NOMO-1 (cell line): ENCODE measurements around the gene SFMBT2.
A peak's percentile ranks its signal among the peaks of the same experiment; 100 is the strongest.

Source experiments
- DNase-seq, 2 experiments: peaks; one replicate each; lab custom pipeline; 2025; ENCODE audit not compliant: unreplicated experiment in 2 of 2; lab: John Stamatoyannopoulos, UW

Gene SFMBT2

DNA sequence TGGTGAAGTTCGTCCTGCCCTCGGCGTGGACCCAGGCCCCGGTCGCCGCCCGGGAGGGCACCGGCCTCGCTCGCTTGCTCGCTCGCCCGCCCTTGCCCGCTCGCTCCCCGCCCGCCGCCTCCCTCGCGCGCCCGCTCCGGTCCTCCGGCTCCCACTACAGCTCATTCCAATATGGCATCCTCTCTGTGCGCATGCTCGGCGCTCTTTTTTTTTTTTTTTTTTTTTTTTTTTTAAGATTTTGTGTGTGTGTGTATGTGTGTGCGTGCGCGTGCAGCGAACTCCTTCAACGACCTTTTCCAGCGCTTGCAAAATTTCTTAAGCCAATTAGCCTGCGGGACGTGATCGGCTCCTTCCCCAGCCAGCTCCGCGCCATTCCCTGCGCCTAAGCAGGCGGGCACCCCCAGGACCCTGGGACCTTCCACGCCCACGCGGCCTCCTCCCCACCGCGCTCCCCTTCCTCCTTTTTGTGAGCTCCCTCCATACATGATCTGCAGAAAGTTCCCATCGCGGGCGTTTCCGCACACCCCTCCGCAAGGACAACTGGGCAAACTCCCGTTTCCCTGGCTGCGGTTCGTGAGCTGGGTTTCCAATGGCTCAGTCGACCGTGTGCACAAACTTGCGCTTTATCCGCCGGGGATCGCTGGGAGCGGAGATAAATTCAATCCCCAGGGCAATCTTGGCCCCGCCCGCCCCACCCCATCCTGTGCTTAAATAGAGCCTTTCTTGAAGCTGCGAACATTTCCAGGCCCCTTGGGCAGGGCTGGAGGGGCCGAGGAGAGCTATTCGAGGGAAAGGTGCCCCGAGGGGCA, at the start of gene SFMBT2:
Gene SFMBT2 (minus strand): TSS at position 173 of the 809 bp plus-strand sequence. CDS start 29,136 bp downstream, outside the sequence.
- DNase-seq = peak; percentile 58 to 83

- no peak for DNase-seq
Measured at GRCh38 chr10:7460006-7460405, 49.2 kb upstream of the SFMBT2 start.

DNA sequence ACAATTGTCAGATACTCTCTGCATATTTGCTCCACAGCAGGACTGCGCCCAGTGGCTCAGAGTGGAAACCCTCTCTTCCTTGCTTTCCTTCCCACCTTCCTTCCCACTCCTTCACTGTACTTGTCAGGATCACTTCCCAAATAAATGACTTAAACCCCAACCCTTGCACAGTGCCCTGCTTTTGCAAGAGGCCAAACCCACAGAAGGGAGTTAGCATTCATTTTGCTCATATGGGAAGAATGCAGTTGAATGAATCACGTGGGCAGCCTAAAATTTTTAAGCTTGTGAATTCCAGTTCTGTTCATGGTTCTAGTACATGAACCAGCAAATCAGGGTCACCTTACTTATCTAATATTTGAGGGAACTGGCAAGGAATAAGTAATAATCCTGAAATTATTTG, 47.7 kb upstream of the SFMBT2 start:
- DNase-seq = no peak

DNA sequence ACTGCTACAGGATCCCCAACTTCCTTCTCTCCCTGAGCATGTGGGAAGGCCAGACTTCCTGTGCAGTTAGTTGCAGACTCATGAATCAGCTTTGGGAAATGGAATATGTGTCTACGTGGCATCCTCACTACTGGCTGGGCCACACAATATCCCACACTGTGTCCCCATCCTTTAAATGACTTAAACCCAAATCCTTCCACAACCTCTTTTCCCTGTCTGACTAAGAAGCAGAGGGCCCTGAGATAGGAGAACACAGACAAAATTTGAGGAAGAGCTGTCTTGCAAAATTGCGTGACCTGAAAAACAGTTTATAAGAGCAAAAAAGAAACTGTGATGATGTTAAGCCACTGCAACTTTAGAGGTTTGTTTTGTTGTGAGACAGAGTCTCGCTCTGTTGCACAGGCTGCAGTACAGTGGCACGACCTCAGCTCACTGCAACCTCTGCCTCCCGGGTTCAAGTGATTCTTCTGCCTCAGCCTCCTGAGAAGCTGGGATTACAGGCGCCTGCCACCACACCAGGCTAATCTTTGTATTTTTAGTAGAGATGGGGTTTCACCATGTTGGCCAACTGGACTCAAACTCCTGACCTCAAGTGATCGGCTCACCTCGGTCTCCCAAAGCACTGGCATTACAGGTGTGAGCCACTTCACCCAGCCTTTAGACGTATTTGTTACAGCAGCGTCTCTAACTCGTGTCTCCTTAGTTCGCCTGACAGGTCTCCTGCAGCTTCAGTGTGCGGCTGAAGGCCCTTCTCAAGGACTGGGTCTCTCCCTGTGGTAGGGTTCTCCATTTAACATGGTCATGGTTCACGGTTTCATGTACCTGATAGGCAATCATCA, 46.9 kb upstream of the SFMBT2 start:
- peak; percentile 68 to 77 for DNase-seq

DNA sequence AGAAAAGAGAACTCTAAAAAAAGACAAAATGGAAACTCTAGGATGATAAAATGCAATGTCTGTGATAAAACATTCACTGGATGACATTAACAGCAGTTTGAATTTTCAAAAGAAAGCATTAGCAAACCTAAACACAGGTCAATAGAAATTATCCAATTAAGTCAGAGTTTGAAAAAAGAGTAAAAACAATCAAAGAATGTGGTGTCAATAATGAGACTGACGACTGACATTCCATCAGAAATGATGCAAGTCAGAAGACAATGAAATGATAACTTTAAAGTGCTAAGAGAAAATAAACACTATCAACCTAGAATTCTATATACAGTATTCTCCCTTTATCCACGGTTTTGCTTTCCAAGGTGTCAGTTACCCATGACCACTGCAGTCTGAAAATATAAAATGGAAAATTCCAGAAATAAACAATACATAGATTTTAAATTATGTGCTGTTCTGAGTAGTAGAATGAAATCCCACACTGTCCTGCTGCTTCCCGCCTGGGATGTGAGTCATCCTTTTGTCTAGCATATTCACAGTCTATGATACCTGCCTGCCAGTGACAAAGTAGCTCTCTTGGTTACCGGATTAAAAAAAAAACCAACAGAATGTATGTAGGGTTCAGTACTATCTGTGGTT, 38.3 kb upstream of the SFMBT2 start:
- DNase-seq = no peak

- peak; percentile 48 to 85 for DNase-seq
Measured at GRCh38 chr10:7445474-7446185, 34.8 kb upstream of the SFMBT2 start.

DNA sequence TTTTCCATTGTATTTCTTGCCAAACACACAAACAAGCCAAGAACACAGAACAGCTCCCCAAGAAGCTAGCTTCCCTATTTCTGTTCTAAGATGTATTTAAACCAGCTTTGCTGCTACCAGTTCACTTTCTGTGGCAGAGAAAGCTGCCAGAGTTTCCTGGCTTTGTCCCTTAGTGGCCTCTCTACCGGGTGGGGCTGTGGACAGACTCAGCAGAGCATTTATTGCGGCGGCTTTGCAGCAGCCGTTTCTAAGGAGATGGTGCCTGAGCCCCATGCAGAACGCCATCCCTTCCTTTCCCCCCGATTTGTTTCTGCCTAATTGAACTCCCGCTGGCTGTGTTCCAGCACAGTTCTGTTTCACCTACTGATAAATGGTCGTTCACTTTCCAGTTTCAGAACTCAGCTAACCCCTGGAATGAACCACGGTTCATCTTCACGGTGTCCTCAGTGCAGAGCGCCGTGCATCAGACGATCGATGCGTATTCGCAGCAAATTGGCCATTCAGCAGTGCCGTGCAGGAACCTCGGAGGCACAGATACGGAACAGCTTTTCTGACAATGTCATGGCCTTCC, 33.8 kb upstream of the SFMBT2 start:
- DNase-seq = peak; percentile 68 to 84

GRCh38 chr10:7443036-7443435, 32.2 kb upstream of the SFMBT2 start:
- DNase-seq = no peak

DNA sequence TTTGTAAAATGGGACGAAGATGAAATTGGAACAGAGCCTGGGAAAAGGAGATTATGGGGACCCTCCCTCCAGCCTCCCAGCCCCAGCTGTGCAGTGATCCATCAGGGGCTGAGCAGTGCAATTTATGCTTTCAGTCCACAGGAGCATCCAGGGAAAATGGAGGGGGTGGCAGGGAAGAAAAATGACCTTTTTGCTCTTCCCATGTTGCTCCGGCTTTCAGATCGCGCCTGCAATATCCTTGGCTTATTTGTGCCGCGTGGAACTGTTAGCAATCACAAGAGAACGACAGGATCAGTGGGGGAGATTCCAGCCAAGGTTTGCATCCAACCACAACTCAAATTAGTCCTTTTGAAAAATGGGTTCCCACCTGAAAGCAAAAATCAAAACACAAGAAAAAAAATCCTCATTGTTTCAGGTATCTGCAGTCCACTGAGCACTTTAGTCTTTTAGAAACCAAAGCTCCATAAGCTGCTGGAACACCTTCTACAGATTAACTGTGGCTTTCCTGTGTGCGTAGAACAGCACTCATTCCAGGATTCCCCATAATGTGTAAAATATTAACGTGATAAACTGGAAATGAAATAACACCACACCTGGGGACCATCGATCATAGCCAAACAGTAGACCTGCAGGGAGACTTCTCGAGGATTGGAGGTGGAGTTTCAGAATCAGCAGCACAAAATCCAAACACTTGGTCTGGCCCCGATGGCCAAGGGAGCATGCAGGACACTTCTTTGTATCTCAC, 30.7 kb upstream of the SFMBT2 start:
- DNase-seq = no peak

- DNase-seq = no peak
Measured at GRCh38 chr10:7439696-7440095, 28.9 kb upstream of the SFMBT2 start.

- peak; percentile 29 to 55 for DNase-seq
Measured at GRCh38 chr10:7438196-7438986, 27.6 kb upstream of the SFMBT2 start.

GRCh38 chr10:7436490-7437100, 25.8 kb upstream of the SFMBT2 start:
- peak; percentile 28 to 70 for DNase-seq

GRCh38 chr10:7435674-7436073, 24.8 kb upstream of the SFMBT2 start:
- DNase-seq = no peak

DNA sequence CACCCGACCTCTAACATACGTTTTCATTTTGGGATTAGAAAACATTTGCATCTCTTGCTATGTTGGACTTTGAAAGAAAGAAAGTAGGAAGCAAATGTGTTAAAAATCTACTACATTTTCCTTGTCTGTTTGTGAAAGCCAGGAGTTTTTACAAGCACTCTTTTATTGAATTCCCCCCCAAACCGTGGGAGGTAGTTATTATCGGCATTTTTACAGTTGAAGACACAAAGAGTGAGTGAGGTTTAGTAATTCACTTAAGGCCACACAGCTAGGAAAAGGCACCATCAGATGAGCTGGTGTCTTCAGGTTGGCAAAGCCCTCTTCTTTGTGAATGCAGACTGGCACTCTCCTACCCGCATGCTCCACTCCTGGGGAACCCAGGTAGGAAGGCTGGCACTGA, 23.5 kb upstream of the SFMBT2 start:
- DNase-seq = no peak

DNA sequence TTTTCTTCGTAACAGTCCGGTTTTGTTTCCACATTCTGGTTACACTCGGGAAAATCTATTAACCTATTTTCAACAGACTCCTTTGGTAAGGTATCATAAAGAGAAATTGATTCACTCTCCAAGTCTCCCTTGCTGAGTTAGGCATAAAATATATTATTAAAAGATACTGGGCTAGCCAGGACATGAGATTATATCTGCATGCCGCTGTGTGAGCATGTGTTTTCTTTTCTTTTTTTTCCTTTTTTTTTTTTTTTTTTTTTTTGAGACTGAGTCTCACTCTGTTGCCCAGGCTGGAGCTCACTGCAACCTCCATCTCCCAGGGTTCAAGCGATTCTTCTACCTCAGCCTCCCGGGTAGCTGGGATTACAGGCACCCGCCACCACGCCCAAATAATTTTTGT, 23.0 kb upstream of the SFMBT2 start:
- no peak for DNase-seq

GRCh38 chr10:7432884-7433726, 22.3 kb upstream of the SFMBT2 start:
- DNase-seq = peak in 1 of 2 experiments; percentile 24

DNA sequence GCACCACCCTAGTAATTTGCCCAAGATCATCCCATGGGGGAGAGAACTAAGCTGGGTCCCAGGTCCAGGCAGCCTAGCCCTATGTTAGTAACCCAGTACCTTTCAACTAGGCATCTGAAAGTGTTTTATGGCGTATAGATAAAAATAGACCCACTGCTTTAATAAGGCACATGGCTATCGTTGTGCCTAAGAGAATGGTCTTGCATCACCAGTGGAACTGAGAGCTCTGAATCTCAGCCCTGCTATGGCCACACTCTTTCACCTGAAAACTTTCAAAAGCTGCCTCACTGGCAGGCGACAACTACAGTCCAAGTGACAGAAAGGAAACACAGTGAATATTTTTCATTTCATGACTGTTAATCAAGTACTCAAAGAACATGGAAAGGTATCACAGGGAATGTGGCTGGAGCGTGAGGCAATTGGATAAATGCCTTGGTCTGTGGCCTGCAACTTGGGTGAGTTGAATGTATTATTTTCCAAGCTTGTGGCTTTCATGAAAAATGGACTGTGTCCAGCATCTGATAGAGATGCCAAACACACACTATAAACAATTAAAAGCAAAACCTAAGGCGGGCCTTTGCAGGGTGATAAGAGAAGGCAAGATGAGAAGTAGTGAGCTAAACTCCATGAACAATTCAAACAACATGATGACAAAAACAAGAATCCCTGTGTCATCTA, 18.0 kb upstream of the SFMBT2 start:
- peak in 1 of 2 experiments; percentile 44 for DNase-seq
